HG03025 (cell line): ENCODE data around the gene ATP2A1.
"Not testable (repeated sequence)": the region's sequence is repeated elsewhere in the genome, so short reads cannot be mapped to it uniquely, and the experiment has no call there.

ENCODE experiments used
- ATAC-seq: cut with Tn5 transposase; IDR thresholded peaks from one replicate; pipeline ENCODE4 v1.9.1; 2021; ENCODE audit warnings: mild to moderate bottlenecking, moderate library complexity; ENCODE audit not compliant: unreplicated experiment, low FRiP score

ATP2A1 gene

GRCh38 chr16:28858421-28858820 is 19.9 kb upstream of the ATP2A1 start:
- ATAC-seq, result no peak

GRCh38 chr16:28859326-28859725 is 19.0 kb upstream of the ATP2A1 start:
- no peak for ATAC-seq

GRCh38 chr16:28863929-28864793 is 14.1 kb upstream of the ATP2A1 start:
- ATAC-seq, result no peak

GRCh38 chr16:28865001-28865688 is 13.1 kb upstream of the ATP2A1 start:
- no peak for ATAC-seq

GRCh38 chr16:28865722-28866453 is 12.4 kb upstream of the ATP2A1 start:
- no peak for ATAC-seq

- ATAC-seq, result no peak
These were observed 11.9 kb upstream of the ATP2A1 start for GRCh38 chr16:28866454-28866804.

GRCh38 chr16:28867241-28867640 is 11.0 kb upstream of the ATP2A1 start:
- no peak for ATAC-seq

- ATAC-seq, result not testable (repeated sequence)
These were observed 10.6 kb upstream of the ATP2A1 start for GRCh38 chr16:28867646-28868045.

GRCh38 chr16:28869201-28869600 is 9.1 kb upstream of the ATP2A1 start:
- ATAC-seq, result no peak

- ATAC-seq, result no peak
These were observed 5.3 kb upstream of the ATP2A1 start for GRCh38 chr16:28872952-28873351.

- ATAC-seq, result no peak
These were observed 4.6 kb upstream of the ATP2A1 start for GRCh38 chr16:28873543-28874201.

- no peak for ATAC-seq
These were observed 3.9 kb upstream of the ATP2A1 start for GRCh38 chr16:28874406-28874805.

- no peak for ATAC-seq
These were observed 2.9 kb upstream of the ATP2A1 start for GRCh38 chr16:28875134-28876018.

- no peak for ATAC-seq
These were observed 2.1 kb upstream of the ATP2A1 start for GRCh38 chr16:28876019-28876659.

GRCh38 chr16:28876973-28877654 is 1.2 kb upstream of the ATP2A1 start:
- no peak for ATAC-seq

GRCh38 chr16:28877655-28878000 is 660 bp upstream of the ATP2A1 start:
- ATAC-seq, result no peak

GRCh38 chr16:28879261-28879840 is 1.1 kb downstream of the ATP2A1 start:
- peak; percentile 16 for ATAC-seq

- ATAC-seq, result peak; percentile 59
These were observed 1.7 kb downstream of the ATP2A1 start for GRCh38 chr16:28879841-28880588.
